HG03039 (cell line): Measurements from ENCODE around the gene TMED5.
"Not testable (repeated sequence)": the region's sequence is repeated elsewhere in the genome, so short reads cannot be mapped to it uniquely, and the experiment has no call there.

Experiments
- ATAC-seq: cut with Tn5 transposase; IDR thresholded peaks from one replicate; pipeline ENCODE4 v1.9.1; 2021; ENCODE audit warnings: mild to moderate bottlenecking, moderate library complexity; ENCODE audit not compliant: unreplicated experiment

Gene TMED5

DNA sequence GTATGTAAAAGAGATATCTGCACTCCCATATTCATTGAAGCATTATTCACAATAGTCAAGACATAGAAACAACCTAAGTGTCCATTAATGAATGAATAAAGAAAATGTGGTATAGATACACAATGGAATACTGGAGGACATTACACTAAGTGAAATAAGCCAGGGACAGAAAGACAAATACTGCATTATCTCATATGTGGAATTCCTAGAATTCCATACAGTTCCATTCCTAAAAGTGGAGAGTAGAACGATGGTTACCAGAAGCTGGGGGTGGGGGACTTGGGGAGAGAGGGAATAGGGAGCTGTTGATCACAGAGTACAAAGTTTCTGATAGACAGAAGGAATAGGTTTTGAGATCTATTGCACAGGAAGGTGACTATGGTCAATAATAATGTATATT is 7.4 kb downstream of the TMED5 start:
- ATAC-seq, result no peak

- ATAC-seq, result no peak
Observed at GRCh38 chr1:93171549-93172034, 8.6 kb downstream of the TMED5 start.

- ATAC-seq, result not testable (repeated sequence)
Observed at GRCh38 chr1:93170141-93170678, 10.0 kb downstream of the TMED5 start.

DNA sequence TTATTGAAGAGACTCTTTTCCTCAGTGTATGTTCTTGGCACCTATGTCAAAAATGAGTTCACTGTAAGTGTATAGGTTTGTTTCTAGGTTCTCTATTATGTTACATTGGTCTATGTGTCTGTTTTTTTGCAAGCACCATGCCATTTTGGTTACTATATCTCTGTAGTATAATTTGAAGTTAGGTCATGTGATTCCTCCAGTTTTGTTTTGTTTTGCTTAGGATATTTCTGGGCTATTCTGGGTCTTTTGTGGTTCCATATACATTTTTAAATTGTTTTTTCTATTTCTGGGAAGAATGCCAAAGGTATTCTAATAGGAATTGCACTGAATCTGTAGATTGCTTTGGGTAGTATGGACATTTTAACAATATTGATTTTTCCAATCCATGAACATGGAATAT is 13.2 kb downstream of the TMED5 start:
- ATAC-seq, result no peak

GRCh38 chr1:93165895-93166294 is 14.3 kb downstream of the TMED5 start:
- not testable (repeated sequence) for ATAC-seq

DNA sequence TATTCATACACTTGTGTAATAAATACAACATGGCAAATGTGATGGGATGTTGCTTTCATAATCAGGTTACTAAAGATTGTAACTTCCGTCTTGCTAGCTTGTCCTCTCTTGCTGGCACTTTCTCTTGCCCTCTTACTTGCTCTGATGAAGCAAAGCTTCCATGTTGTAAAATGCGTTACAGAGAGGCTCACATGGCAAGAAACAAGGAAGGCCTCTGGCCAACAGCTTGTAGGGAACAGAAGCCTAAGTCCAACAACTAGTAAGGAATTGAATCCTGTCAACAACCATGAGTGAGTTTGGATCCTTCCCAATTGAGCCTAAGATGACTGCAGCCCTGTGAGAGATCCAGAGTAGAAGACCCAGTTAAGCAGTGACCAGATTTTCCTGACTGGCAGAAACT is 15.4 kb downstream of the TMED5 start:
- no peak for ATAC-seq

- not testable (repeated sequence) for ATAC-seq
Observed at GRCh38 chr1:93163314-93163713, 16.9 kb downstream of the TMED5 start.

- no peak for ATAC-seq
Observed at GRCh38 chr1:93159337-93159736, 20.9 kb downstream of the TMED5 start.

- ATAC-seq, result no peak
Observed at GRCh38 chr1:93155335-93155734, 24.9 kb downstream of the TMED5 start.

DNA sequence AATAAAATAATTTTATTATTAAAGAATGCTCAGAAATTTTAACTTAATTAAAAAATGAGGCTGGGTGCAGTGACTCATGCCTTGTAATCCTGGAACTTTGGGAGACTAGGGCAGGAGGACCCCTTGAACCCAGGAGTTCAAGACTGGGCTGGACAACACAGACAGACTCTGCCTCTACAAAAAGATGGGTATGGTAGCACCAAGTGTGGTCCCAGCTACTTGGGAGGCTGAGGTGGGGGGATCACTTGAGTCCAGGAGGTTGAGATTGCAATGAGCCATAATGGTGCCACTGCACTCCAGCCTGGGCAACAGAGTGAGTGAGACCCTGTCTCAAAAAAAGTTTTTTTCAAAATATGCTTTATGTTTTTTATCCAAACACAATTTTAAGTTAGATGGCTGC is 25.3 kb downstream of the TMED5 start:
- ATAC-seq, result no peak

DNA sequence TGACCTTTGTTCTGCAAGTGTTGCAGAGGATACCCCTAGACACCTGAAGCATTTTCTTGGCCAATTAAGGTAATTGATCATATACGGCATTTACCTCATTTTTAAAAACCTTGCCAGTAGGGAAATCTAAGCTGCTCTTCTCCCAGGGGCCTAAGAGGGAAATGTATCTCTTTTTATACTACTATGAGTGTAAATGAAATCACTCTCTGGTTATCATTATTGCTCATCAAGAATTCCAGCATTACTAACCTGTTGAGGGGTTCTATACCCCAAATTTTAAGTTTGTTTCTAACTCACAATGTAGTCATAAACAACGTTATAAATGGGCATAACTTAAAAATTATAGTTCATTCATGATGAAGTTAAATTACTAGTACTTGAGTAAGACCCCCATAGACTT is 27.4 kb downstream of the TMED5 start:
- no peak for ATAC-seq

GRCh38 chr1:93151474-93151873 is 28.7 kb downstream of the TMED5 start:
- no peak for ATAC-seq

GRCh38 chr1:93150729-93151128 is 29.5 kb downstream of the TMED5 start:
- no peak for ATAC-seq

DNA sequence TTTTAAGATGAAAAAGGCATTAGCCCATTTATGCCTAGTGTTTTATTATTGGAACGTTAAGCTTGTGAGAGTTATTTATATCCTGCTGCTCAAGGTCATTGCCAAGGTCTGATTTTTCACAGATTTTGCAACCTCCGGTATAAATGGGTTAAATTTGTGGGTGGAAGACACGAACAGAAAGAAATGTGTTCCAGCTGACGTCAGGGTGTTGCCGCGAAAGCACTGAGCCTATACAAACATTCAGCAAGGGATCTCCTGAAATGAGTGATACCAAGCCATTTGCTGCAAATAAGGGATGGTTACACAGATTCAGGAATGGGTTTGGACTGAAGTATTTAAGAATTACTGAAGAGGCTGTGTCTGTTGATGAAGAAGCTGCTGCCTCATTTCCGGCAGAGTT is 32.2 kb downstream of the TMED5 start:
- no peak for ATAC-seq

DNA sequence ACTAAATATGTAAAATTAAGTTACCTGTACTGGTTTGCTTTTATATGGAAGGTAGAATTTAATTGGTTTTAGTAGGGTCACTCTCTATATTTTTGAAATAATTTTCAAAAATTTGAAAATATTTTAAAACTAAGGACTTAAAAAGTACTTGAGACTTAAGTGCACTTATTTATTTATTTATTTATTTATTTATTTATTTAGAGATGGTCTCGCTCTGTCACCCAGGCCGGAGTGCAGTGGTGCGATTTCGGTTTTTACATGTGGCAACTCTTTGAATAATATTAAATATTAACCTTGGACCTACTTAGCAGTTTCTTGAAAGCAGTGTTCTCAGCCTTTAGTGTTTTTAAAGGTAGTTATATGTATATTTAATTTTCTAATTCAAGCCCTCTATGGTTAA is 36.4 kb downstream of the TMED5 start:
- ATAC-seq, result no peak

DNA sequence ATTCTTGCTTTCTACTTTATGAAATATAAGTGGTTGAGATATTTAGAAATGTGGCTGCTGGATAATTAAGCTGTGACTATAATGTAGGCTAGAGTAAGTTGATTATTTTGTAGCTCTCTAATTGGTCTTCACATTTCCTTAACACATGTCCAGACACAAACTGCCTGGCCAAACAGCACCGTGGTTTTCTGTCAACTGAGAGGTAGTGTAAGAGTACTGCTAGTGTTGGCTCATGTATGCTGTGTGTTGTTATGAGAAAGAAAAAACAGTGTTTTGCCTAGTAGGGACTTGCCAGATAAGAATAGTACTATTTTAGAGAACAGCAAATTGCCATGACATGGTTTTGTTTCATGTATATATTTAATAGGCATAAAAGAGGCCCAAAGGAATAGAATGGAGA is 37.1 kb downstream of the TMED5 start:
- no peak for ATAC-seq

GRCh38 chr1:93142161-93142560 is 38.1 kb downstream of the TMED5 start:
- no peak for ATAC-seq

DNA sequence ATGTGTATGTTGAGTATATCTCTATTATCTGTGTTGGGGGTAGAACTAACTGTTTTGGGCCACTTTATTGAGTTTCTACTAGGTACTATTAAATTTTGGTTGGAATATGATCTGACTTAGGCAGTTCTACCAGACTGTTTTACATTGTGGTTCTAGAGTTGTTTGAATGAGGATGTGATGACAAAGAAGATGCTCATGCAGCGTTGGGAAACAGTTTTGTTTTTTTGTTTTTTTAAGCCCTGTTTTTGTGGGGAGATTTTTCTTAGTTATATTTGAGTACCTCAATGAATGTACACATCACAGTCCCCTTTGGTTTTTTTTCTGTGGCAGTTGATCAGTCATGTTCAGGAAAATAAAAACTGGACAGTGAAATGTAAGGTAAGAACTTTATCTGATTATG is 40.1 kb downstream of the TMED5 start:
- ATAC-seq, result no peak

GRCh38 chr1:93137604-93138292 is 42.5 kb downstream of the TMED5 start:
- ATAC-seq, result no peak

GRCh38 chr1:93136445-93136844 is 43.8 kb downstream of the TMED5 start:
- no peak for ATAC-seq

- no peak for ATAC-seq
Observed at GRCh38 chr1:93132638-93133037, 47.6 kb downstream of the TMED5 start.

DNA sequence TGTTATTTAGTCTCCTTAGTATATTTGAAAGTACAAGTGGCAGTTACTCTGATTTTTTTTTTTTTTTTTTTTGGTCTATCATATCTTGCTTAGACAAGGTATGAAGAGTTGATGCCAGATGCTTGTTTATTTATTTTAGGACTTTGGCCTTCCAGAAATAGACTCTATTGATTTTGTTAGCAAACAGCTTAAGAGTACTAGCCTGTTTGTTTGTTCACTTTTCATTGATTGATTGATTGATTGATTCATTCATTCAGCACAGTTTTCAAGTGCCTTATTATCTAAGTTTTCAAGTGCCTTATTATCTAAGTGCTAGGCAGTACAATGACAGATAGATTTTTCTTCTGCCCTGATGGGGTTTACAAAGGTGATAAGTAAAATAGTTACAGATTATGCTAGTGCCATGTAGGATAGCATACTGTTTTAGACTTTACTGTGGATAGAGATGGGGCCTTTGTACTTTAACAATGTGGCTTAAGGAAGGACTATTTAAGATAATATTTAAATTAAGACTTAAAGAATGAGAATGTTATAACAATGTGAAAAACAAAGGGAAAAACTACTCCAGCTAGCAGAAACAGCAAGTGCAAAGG is 50.6 kb downstream of the TMED5 start:
- ATAC-seq, result no peak
